Left kidney (tissue), 2 donors: ENCODE data around the gene TSPAN2. TPM values are rescaled to one million over a fixed set of nuclear protein-coding genes. Genes with fewer than 3 reads are reported as not detected.

Experiments
- DNase-seq: peaks from one replicate; pipeline ENCODE4 v3.0.0-alpha.2; 2013
- polyA plus RNA-seq: library from polyadenylated mRNA; unstranded; fragments of 120-200 nt; gene quantifications from one replicate; pipeline ENCODE4 v1.2.1, GENCODE V29; 2013; ENCODE audit not compliant: insufficient read length

TSPAN2 gene
- polyA plus RNA-seq, 1 donor: 41.7 TPM

DNA sequence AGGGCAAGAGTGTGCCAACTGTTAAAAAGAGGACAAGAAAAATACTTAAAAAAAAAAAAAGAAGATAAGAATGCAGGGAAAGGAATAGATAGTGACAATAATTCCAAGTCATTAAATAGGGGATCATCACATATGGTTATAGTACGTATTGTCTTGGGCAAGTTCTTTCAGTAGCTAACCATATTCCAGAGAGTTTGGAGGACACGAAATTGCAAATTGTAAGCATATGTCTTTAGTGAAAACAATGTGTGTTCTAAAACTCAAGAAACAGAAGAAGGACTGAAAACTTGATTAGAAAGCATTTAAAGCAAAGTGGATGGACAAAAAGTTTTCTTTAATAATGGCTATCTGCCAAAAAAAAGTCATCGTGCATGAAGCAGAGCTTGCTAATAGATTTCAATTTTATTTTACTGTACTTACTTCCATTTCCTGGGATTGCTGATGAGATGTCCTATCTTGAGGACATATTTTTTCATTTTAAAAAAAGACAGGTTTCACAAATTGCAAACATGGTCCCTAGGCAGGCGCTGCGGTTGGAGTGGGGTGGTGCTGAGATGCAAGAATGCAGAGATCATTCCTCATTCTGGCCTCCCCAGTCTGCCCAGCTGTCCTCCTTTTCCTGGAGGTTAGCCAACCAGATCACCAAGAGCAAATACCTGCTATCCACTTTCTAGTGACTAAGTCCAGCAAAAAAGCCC is 11.9 kb downstream of the TSPAN2 start:
- no peak for DNase-seq

DNA sequence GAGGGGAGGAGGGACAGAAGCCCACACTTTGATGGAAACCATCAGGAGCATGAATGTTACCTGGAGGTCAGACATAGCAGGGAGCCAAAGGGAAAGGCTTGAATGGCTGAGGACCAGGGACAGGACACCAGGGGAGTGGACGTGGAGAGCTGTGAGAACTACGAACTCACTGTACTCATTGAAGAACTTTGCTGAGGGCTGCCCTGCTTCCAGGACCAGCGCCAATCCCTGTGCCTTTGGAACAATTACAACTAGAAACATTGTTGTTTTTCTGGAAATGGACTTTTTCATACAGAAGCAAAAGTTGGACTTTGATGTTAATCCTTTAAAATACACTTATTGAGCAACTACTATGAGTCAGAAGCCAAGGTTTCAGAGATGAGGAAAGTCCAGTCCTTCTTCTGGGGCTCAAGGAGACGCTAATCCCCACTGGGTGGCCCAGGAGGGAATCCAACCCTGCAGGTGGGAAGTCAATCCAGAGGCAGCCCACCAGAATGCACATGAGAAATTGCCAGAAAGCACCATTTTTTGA is 12.9 kb downstream of the TSPAN2 start:
- no peak for DNase-seq

DNA sequence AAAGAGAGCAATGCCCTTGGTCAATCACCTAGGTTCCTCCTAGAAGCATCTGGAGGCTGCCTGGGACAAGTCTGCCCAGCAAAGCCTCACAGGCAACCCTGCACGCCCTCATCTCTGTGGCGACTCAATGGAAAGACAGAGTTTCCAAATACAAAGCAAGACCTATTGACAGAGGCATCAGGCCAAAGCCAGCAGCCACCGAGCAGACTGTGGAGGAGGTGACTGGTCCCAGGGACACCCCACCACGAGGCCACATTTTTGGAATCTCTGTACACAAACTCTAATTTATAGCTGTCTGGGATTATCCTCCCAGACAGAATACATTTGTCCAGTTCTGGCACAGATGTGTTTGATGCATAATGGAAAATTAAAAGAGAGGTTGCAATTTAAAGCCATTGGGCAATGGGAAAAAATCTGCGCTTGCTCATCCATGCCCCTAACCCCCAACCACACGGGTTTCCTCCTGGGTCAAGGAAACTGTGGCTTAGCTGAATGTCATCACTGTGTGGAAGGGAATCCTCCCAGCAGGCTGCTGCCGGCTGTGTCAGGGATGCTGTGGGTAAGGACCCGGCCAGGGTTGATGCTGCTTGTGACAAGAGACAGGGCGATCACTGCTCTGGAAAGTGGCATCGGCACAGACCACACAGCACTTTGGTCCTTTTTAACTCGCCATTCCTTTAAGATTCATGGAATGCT is 14.3 kb downstream of the TSPAN2 start:
- DNase-seq: no peak

DNA sequence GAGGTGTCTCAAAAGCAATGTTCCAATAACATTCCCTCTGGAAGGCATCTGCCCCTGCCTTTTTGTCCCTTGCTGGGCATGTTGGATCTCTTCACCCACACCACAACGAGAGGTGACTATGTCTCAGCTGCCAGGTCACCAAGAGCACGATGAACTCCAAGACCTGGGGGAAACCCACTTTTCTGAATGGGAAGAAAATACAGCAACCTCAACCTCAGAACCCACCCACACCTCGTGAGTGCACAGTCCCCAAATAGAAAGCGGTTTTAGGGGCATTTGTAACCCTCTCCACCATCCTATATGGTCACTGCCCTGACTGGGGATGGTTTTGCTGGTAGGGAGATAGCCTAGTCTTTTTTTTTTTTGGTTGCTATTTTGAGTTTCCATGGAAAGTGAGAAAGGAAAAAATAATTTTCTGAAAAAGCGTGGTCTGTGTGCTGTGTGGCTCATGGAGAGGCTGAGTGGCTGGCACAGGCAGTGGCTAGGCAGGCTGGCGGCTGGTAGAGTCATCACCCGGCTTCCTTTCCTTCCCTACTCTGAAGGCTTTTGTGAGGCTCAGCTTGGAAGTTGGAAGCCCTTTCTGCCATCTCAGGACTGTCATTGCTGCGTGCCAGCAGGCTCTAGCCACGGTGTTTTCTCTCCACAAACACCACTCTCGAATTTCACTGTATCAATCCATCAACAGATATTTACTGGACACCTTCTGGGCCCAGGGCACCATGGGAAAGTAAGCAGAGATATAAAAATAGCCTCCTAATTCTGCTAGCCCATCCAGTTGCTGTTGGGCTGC is 15.8 kb downstream of the TSPAN2 start:
- no peak for DNase-seq

DNA sequence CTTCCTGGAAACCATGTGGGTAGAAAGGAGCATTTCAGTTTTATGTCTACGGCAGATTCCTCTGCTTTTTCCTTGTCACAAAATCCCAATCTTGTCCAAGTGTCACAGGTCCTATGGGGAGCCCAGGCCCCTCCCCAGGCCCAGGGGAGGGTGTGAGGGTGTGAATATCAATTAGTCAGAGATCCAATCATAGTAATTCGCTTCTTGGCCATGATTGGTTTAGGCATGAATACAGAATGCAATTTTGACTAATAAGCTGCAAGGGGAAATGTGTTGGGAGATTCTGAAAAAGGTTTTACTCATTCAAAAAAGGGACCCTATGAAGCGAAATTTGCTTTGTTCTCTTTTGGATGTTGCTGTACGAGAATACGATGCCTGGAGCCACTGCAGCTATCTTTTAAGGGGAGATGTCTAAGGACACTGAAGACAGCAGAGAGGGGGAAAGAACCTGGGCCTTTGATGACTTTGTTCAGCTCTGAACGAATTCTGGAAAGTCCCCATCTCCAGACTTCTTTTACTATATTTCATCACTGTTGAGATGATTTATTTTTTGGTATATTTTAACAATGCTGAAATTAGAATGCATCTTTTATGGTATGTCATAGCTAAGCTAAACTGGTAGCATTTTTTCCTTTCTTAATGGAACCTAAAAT is 18.2 kb downstream of the TSPAN2 start:
- DNase-seq: no peak

DNA sequence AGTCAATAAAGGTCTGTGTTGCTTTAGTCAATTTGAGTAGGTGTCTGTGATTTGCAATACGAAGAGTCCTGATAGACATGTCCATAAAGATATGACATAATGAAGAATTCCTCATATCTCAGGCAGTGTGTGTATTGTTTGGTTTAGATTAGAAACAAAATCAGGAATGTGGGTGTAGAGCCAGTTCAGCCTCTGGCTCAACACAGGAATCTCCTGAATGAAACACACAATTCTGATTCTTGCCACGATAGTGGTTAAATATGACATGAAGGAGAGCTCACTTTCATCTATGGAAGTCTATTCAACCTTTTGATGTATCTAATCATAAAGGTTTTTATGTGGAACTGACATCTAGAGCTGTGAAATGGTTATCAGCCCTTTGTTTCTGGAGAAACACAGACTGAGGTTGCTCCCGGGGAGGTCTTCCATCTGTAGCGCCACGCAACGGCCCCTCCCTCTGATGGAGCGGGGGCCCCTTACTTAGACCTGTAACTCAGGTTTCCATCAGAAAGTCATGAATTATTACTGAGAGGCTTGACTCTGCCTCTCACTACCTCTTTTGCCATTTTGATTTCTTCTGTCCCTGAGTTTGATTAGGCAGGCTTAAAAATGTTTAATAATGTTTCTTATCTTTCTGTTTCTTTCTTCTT is 19.5 kb downstream of the TSPAN2 start:
- no peak for DNase-seq

DNA sequence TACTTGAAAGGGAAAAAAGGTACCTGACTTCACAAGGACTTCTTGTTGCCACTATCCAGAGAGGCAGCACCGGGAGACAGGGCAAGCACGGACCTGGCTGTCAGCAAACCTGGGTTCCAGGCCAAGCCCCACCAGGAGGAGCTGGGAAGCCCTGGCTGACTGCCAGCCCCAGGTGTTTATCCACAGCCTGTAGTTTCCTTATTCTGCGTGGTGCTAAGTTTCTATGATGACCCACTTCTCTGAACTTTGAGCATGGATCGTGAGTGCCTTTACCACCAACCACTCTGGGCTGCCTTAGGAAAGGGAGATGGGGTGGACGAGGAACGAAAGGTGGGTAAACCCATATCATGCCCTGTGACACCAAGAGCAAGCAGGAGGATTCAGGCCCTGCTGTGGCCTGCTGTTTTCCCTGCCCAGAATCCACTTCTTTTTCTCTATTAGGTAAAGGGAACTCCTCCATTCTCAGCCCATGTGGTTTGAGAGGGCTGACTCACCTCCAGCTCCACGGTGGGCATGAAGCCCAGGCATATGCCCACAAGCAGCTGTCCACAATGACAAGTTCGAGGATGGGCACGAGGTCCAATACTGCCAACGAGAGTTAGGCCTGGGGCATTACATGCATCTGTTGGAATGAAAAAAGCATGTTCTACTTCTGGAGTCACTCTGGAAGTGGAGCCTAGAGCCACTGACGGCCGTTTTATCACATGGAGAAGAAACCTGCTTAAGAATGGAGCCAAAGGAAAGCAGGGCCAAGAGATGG is 20.3 kb downstream of the TSPAN2 start:
- no peak for DNase-seq

DNA sequence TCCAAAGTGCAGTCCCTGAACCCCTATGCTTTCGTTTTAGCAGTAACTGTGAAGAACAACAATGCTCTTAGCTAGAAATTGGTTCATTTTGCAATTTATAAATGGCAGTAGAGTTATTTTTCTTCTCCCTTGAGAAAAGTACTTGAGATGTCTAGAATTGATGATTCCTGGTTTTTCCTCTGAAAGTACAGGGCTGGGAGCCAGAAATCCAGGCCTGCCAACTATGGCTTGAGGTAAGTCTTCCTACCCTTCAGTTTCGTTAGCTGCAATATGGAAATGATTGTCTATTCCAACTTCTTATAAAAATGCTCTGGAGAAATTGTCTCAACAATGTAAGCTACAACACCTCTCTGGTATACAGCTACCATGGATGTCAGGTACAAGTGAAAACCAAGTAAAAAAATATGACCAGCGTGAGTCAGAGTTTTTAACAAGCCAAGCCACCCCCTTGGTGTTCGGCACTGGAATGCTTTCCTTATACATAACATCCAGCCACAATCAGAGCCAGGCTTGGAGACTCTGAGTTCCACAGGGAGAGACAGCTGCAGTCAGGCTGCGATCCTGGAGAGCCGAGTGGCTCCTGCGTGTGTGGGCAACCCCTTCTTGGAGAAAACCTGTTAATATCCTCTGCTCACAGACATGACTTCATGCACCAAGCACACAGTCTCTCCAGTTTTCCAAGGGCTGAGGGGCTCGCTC is 22.0 kb downstream of the TSPAN2 start:
- DNase-seq: no peak

DNA sequence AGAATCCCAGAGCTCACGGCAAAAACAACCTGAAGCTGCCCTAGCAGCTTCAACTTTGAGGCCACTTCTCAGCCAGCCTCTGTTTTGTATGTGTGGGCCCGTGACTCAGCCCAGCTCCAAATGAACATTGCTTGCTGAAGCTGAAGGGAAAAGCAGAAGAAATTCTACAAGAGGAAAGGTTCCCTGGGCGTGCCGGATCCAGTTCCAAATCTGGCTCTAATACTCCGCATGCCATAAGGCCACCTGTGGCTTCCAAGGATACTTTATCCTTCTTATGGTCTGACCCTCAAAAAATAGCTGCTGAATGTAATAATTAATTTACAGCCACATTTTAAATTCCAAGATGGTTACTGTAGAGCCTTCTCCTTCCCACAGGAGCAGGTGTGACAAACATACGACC is 24.3 kb downstream of the TSPAN2 start:
- DNase-seq: no peak

DNA sequence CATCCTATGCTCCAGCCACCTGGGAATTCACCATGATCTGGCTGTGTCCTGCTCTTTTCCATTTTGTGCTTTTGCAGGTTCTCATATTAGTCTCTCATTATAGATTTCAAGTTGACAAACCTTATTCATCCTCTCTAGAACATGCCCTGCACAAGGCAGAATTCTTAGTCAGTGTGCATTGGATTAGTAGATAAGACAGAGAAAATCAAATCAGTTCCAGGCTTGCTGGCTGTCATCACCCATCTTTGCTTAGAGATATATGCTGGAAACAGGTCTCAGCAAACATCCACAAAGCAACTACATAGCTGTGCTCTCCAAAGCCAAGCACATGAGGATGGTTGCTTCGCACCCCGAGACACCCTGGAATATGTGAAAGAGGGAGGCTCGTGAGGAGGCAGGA is 24.8 kb downstream of the TSPAN2 start:
- DNase-seq: no peak

DNA sequence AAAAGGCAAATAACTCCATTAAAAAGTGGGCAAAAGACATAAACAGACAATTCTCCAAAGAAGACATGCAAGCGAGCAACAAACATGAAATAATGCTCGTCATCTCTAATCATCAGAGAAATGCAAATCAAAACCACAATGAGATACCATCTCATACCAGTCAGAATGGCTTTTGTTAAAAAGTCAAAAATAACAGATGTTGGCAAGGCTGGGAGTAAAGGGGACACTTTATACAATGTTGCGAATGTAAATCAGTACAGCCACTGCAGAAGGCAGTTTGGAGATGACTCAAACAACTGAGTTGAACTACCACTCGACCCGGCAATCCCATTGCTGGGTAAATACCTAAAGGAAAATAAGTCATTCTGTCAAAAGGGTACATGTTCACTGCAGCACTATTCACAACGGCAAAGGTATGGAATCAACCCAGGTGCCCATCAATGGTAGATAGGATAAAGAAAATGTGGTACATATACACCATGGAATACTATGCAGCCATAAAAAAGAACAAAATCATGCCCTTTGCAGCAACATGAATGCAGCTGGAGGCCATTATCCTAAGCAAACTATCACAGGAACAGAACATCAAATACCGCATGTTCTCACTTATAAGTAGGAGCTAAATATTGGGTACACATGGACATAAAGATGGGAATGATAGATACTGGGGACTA is 25.9 kb downstream of the TSPAN2 start:
- DNase-seq: no peak

DNA sequence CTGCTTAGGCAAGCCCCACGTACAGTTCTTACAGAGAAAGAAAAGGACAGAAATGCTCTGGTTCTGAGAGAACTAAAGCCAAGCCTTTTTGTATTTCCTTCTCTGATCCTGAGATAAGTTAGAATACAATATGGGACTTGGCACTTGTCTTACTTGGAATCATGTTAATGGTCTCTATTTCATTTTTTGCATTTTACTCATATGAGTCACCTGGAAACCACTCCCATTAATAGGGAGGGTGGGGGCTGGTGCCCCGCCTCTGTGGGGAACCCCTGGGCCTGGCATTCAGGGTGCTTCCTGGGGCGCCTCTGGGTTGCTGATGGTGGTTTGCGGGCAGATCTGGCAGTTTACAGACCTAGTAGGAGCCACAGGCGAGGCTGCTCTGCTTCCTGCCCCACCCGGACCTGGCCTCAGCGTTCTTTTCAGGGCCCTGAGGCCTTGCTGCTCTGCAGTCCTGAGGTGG is 26.7 kb downstream of the TSPAN2 start:
- no peak for DNase-seq

DNA sequence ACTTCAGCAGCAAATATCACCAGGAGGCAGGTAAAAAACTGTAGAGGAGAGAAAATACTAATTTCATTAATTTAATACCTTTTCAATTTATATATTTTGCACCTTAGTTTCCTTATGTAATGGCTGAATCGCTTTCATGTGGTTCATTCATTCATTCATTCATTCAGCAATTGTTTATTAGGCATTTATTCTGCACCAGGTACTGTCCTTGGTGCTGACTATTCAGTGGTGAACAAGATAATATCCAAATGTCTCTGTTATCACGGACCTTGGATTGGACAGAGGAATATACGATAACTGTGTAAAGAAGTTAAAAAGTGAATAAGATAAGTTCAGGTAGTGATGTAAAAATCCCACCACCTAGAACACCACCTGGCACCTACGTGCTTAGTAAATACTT is 28.8 kb downstream of the TSPAN2 start:
- no peak for DNase-seq

DNA sequence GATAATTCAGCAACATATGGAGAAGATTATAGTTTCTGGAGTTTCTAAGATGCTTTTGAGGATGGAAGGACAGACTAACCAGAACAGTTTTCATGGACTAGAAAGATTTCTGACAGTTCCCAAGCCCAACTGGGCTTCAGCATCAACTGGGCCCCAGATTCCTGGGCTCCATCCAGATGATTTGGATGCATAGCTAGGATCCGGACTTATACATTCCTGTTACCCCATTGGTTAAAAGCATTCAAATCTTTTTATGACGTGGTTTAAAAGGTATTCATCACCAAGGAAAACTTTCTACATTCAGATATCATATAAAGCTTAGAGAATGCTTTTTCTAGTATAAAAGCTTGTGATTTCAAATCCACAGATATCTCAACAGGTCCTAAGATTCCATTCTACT is 30.0 kb downstream of the TSPAN2 start:
- no peak for DNase-seq

DNA sequence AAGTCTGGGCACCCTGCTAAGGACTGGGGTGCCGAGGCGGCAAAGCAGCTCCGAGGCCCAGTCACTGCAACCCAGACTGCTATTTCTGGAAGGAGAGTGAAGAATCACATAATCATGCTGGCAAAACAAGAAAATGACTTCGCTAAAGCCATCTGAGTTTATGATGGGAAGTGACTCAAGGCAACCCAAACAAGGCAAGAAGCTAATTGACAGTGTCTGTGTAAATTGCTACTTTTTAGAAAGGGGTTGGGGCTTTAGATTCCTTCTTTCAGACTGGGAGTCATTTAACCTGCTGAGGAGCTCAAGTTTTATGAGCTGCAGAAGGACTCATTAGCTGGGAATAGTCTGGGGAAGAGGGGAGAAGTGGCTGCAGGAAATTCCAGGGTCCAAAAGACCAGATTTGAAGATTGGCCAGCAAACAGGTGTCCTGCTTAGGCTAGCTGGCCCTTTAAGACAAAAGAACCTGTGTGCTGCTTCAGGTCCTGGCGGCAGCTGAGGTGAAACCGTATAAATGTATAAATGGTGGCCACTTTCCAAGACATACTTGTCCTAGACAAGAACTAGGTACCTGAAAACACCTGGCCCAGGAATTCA is 31.5 kb downstream of the TSPAN2 start:
- DNase-seq: no peak

DNA sequence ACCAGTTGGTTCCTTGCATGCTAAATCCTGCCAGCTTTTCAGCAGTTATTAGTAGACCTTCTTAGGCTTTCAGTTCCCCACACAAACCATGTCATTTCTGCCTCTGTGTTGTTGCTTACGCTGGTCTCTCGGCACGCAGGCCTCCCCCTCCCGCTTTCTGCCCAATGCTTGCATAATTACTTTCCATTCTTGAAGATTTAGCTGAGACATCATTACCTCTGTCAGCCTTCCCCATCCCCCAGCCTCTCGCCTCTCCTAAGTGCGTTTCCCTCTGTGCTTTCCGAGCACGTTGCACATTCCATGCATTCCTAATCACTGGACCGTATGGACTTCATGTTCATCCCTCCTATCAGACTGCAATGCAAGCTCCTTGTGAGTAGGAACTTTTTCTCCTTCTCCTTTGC is 32.9 kb downstream of the TSPAN2 start:
- peak; percentile 85 for DNase-seq

DNA sequence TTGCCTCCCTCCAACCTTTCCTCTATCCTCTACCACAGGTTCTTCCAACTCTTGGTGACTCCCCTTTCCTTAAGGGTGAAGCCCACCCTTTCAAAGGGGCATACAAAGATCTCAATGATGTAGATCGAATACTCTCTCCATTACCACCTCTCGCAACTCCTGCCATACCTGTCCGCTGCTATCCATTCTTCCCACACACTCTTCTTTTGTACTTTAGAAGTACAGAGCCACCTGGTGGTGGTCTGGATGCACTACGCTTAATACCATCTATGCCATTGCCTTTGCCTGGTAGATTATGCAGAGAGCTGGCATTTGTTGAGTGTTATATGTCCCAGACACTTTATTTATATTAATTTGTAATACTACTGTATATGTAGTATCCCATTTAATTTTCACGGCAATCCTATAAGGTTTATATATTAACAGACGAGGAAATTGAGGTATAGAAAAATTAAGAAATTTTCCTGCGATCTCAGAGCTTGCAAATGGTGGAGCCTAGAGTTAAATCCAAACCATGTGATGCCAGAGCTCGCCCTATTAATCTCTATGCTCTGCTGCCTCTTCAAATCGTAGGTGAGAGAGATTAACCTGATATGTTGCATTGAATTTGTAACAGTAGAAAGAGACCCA is 36.7 kb downstream of the TSPAN2 start:
- DNase-seq: peak; percentile 61

DNA sequence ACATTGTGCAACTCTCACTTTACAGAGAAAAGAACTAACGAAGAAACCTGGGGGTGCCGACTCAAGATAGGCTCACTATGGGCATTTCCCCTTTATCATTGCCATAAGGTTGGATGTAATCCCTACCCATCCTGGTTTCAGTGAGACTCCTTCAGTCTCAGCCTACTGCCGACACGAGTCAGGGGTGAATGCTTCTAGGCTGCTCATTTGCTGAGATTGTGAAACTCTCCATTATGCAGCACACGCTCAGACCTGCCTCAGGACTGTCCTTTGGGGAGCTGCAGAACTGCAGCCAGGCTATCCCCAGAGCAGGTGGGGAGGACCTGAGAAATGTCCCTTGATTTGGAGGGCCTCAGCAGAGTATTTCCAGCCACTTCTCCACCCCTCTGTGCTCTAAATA is 37.5 kb downstream of the TSPAN2 start:
- DNase-seq: no peak

DNA sequence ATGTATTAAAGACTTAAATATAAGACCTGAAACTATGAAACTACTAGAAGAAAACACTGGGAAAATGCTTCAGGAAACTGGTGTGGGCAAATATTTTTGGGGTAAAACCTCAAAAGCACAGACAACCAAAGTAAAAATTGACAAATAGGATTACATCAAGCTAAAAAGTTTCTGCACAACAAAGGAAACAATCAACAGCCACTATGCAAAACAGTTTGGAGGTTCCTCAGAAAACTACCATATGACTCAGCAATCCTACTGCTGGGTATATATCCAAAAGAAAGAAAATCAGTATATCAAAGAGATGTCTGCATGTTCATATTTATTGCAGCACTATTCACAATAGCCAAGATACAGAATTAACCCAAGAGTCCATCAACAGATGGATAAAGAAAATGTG is 42.6 kb downstream of the TSPAN2 start:
- DNase-seq: no peak
